AG10803 (cell line): ENCODE results near the gene C22orf15.

Source experiments
- DNase-seq: peaks from one replicate; pipeline ENCODE4 v3.0.0; 2010; ENCODE audit warnings: low read depth
- H3K4me3 ChIP-seq: 2 replicates; pipeline ENCODE4 v1.5.1; 2011; ENCODE audit warnings: mild to moderate bottlenecking, low read length, control low read depth
- TF ChIP-seq, protein P1 (sequence below): conservative IDR thresholded peaks from 2 replicates; pipeline ENCODE4 v1.5.1; 2011; ENCODE audit warnings: mild to moderate bottlenecking, low read length, control low read depth, inconsistent platforms

The C22orf15 gene

DNA sequence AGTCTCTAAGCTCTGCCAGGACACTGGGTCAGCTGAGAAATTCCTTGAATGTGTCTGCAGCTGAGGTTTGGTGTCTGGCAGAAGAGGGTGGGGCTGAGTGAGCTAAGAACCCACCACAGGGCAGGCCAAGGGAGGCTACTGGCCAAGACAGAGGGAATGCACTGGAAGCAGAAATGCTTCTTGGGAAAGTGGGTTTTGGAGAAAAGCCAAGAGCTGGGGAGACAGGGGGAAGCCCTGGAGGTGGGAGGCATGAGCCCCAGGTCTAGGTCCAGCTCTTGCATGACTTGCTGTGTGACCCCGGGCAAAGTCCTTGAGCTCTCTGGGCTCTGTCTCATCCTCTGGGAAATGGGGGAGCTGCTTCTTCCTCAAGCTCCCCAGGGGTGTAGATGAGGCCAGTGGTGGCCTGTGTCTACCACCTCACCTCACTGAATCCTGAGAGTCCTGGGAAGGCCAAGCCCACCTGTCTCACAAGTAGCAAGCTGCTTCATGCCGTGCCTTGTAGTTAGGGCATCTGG is 12.2 kb downstream of the C22orf15 start:
- TF ChIP-seq, protein P1, sequence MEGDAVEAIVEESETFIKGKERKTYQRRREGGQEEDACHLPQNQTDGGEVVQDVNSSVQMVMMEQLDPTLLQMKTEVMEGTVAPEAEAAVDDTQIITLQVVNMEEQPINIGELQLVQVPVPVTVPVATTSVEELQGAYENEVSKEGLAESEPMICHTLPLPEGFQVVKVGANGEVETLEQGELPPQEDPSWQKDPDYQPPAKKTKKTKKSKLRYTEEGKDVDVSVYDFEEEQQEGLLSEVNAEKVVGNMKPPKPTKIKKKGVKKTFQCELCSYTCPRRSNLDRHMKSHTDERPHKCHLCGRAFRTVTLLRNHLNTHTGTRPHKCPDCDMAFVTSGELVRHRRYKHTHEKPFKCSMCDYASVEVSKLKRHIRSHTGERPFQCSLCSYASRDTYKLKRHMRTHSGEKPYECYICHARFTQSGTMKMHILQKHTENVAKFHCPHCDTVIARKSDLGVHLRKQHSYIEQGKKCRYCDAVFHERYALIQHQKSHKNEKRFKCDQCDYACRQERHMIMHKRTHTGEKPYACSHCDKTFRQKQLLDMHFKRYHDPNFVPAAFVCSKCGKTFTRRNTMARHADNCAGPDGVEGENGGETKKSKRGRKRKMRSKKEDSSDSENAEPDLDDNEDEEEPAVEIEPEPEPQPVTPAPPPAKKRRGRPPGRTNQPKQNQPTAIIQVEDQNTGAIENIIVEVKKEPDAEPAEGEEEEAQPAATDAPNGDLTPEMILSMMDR, result no peak
- no peak overlapping the region for H3K4me3 ChIP-seq
- DNase-seq, result peak; percentile 77

DNA sequence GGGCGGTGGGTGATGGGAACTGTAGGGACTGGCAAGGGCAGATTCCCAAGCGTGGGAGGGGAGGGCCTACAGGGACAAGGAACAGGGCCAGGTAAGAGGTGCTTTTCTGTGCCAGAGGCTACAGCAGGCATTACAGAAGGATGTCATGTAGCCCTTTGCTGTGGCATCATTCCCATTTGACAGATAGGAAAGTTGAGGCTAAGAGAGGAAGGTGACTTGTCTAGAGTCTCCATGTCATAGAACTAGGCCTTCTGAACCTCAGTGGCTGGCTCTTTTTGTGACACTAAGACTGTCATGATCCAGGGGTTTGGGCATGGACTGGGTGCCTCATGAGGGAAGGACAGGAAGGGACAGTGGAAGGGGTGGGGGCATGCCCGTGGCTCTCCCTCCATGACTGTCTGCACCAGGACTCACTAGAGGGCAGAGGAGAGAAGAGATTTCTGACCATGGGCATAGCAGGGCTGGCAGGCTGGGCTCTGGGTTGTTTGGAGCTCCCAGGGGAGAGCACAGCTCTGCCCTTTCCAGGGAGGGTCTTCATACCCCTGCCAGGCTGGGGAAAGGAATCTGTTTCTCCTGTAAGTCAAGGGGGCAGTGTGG is 13.1 kb downstream of the C22orf15 start:
- TF ChIP-seq, protein P1, result no peak
- DNase-seq, result no peak
- H3K4me3 ChIP-seq, result no peak overlapping the region

DNA sequence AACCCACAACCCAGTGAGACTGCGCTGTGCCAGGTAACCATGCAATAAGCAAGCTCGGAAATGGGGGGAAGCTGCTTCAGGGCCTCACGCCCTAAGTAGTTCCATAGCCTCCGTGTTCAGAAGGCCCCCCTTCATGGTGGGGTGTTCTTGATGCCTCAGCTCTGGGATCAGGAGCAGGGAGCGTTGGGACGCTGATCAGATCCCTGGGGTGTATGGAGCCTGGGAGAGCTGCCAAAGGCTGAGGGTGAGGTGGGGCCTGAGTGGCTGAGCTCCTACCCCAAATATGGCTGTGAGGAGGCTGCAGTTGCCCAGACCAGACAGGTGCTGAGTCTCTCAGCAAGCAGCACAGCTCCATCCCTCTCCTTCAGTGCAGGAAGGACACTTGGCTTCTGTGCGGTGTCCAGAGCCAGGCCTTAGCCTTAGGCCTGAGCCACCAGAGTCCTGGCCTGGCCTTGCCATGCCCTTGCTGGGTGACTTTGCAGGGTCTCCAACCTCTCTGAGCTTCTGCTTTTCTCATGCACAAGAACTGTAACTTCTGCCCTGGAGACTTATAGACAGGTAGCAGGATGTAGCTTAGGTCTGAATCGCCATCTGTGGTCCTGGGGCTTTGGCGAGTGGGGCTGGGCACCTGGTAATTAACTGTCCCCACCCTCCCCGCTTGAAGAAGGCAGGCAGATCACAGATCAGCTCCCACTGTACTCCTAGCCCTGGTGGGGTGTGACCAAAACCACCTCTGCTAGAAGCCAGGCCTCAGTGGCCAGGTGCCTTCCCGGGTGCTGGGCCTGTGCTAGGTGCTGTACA is 15.2 kb downstream of the C22orf15 start:
- DNase-seq, result no peak
- TF ChIP-seq, protein P1, result no peak
- H3K4me3 ChIP-seq, result no peak overlapping the region

DNA sequence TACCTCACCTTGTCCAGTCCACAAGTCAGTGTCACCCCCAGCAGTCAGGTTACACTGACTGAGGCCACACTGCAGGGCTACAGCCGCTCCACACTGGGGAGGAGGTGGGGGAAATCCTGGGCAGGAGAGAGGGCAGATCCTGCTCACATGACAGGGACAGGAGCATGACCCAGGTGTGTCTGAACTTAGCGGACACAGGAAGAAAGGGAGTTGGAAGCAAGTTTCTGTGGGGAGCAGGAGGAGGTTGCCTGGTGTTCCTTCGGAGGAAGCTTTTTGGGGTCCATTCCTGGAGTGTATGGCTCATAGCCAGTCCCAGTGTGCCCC is 15.7 kb downstream of the C22orf15 start:
- DNase-seq, result no peak
- TF ChIP-seq, protein P1, result no peak
- no peak overlapping the region for H3K4me3 ChIP-seq

DNA sequence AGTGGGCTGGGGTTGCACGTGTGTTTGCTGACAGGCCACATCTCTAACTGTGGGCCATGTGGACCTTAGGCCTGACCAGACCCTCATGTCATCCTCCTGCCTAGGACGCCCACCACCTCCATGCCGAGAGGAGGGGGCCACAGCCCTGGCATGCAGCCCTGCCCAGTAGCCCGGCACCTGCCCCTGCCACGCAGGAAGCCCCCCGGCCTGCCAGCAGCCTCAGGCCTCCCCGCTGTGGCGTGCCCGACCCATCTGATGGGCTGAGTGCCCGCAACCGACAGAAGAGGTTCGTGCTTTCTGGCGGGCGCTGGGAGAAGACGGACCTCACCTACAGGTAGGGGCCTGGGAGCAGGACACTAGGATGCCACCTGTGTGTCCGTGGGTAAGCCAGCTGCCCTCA is 16.3 kb downstream of the C22orf15 start:
- TF ChIP-seq, protein P1, result no peak
- DNase-seq, result no peak
- no peak overlapping the region for H3K4me3 ChIP-seq

DNA sequence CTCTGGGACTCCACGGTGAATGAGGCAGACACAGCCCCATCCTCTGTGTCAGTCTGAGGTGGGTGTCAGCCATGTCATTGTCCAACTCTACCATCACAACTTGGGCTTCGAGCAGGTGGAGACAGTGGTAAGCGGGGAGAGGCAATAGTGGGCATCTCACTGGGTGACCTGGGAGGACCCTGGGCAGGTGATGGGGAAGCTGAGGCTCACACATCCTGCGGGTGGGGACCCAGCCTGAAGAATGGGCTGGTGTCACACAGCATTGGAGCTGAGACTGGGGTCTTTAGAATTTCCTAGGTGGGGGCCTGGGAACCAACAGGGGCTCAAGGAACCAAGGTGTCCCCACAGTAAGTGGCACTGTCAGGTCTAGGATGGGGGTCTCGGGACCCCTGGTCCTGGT is 16.9 kb downstream of the C22orf15 start:
- H3K4me3 ChIP-seq, result no peak overlapping the region
- TF ChIP-seq, protein P1, result no peak
- DNase-seq, result no peak
